ENCODE data around the gene STAT5B. TPM values are rescaled to one million over a fixed set of nuclear protein-coding genes. Genes with fewer than 3 reads are reported as not detected.

STAT5B gene
- total and polyA plus RNA-seq, 2 of the 8 experiments (the other 6 are each of a cell fraction or from before 2014, with no cell fraction given), result 35.3 to 52.6 TPM

DNA sequence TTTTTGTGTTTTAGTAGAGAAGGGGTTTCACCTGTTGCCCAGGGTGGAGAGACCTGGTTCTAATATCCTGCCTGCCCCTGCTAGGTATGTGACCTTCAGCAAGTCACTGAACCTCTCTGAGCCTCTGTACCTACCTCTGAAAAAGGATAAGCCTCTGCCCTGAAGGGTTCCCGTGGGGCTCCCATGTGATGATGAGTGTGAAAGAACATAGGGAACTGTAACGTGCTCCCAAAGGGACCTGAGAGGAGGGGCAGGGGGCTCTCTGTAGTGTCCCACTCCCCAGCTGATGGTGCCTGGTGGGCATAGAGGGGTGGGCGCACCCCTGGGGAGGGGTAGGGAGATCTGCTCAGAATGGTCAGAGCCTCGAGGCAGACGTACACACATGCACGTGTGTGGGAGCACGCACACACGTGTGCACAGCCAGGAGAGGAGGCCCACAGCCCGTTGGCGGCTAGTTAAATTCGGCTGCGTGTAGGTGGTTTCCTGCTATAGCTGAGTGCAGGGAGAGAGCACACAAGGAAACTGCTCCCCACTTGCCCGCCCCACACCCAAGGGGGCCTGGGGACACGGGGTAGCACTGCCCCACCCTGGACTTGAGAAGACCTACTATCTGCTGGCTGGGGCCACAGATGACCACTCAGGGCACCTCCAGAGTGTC, 101.9 kb downstream of the STAT5B start (continued):
- TF ChIP-seq BRCA1 (IDR thresholded peaks at IDR 0.05; ENCODE audit: low read depth, low read length), result no peak
- no peak for TF ChIP-seq JUND (IDR thresholded peaks at IDR 0.05; ENCODE audit: low read length)
- no peak for TF ChIP-seq POU5F1 (IDR thresholded peaks at IDR 0.05; ENCODE audit: low read depth, low read length)
- no peak for TF ChIP-seq FOSL1 (IDR thresholded peaks at IDR 0.05; ENCODE audit: insufficient read depth, low read depth, low read length)
- no peak for TF ChIP-seq TAF7 (optimal IDR thresholded peaks at IDR 0.05; ENCODE audit: borderline replicate concordance, low read depth, low read length)

All from H1 (cell line).